ENCODE results near the gene CASK. TPM values are rescaled to one million over a fixed set of nuclear protein-coding genes. Genes with fewer than 3 reads are reported as not detected.

CASK gene
- total and polyA plus RNA-seq, 2 of the 13 experiments (the other 11 are each of a cell fraction or from before 2014, with no cell fraction given): 14.5 to 16.0 TPM

GRCh38 chrX:41707218-41707617 is 216.1 kb downstream of the CASK start:
- 100% methylated on average over 1 of the region's 1 CpG for WGBS (ENCODE audit: low lambda C conversion rate)
- BruUV-seq (replicated peaks): no TSS peak
- ATAC-seq: no peak
- Histone ChIP-seq H3K9ac (ENCODE audit: insufficient read depth, low read depth, low read length) (no peak overlapping the region), H2AFZ (ENCODE audit: low read length) (no peak overlapping the region), H3K4me3 (replicated peaks in 1 of 3; ENCODE audit: insufficient read depth in 1 of 3, low read depth in 2 of 3, low read length in 3 of 3) (no peak overlapping the region), H3K4me1 (ENCODE audit: insufficient read depth, low read length) (no peaks in the 10 kb centered on the region), H3K4me2 (ENCODE audit: low read depth, low read length) (no peak overlapping the region), H3K27ac (ENCODE audit: extremely low read length, insufficient read depth, low read length) (no peak overlapping the region), H4K20me1 (ENCODE audit: insufficient read depth, low read length) (no peaks in the 10 kb centered on the region), H3K79me2 (ENCODE audit: insufficient read depth, low read length) (no peaks in the 10 kb centered on the region), H3K36me3 (replicated peaks in 1 of 2; ENCODE audit: control insufficient read depth in 1 of 2, insufficient read depth in 2 of 2, low read length in 2 of 2) (no peaks in the 10 kb centered on the region), H3K9me3 (ENCODE audit: low read length) (no peaks in the 10 kb centered on the region), H3K27me3 (ENCODE audit: control insufficient read depth in 1 of 2, insufficient read depth in 2 of 2, low read length in 2 of 2) (no peaks in the 10 kb centered on the region)
- no peak for FAIRE-seq
- no peak for DNase-seq (ENCODE audit: low spot score)
- TF ChIP-seq MED8 (CRISPR knock-in tag; IDR thresholded peaks at IDR 0.05; ENCODE audit: insufficient replicate concordance) (no peak), FOXA1 (IDR thresholded peaks at IDR 0.05) (no peak), FOXA1 (CRISPR knock-in tag; IDR thresholded peaks at IDR 0.05) (no peak), WIZ (CRISPR knock-in tag; IDR thresholded peaks at IDR 0.05) (no peak), ZFP36 (IDR thresholded peaks at IDR 0.05; ENCODE audit: borderline replicate concordance, low read depth, low read length, partially characterized antibody) (no peak), ZKSCAN1 (IDR thresholded peaks at IDR 0.05; ENCODE audit: low read length) (no peak), ZNF724P (CRISPR knock-in tag; IDR thresholded peaks at IDR 0.05; ENCODE audit: borderline replicate concordance) (no peak), PAF1 (CRISPR knock-in tag; IDR thresholded peaks at IDR 0.05) (no peak), ZSCAN21 (CRISPR knock-in tag; IDR thresholded peaks at IDR 0.05; ENCODE audit: borderline replicate concordance) (no peak), TRIM22 (IDR thresholded peaks at IDR 0.05) (no peak), ZFP62 (CRISPR knock-in tag; IDR thresholded peaks at IDR 0.05) (no peak), ZNF414 (CRISPR knock-in tag; IDR thresholded peaks at IDR 0.05) (no peak), ZNF546 (CRISPR knock-in tag; conservative IDR thresholded peaks at IDR 0.05) (no peak), ZSCAN5A (CRISPR knock-in tag; IDR thresholded peaks at IDR 0.05; ENCODE audit: borderline replicate concordance) (no peak), ZNF644 (CRISPR knock-in tag; IDR thresholded peaks at IDR 0.05; ENCODE audit: low read depth) (no peak), KLF16 (CRISPR knock-in tag; IDR thresholded peaks at IDR 0.05) (no peak), ZNF773 (CRISPR knock-in tag; IDR thresholded peaks at IDR 0.05; ENCODE audit: borderline replicate concordance) (no peak), DNMT1 (CRISPR knock-in tag; IDR thresholded peaks at IDR 0.05) (no peak)
- ChIA-PET CTCF (ENCODE audit: low intra/inter-chr PET ratio, low total read pairs) (no interaction called here), POLR2A (no interaction called here)
- intact Hi-C loops (cut with micrococcal nuclease; ENCODE audit: unreplicated experiment) (no loop called here), in situ Hi-C loops (cut with HindIII; ENCODE audit: extremely low pct_ligation_motif_present, low pct_unique_long_range_greater_than_20kb) (no loop called here)

All from HepG2 (cell line).